Suprapubic skin (tissue), 4 donors: ENCODE measurements around the gene GOLGA6A. TPM values are rescaled to one million over a fixed set of nuclear protein-coding genes. Genes with fewer than 3 reads are reported as not detected.
A peak's percentile ranks its signal among the peaks of the same experiment; 100 is the strongest.
"Not testable (repeated sequence)": the region's sequence is repeated elsewhere in the genome, so short reads cannot be mapped to it uniquely, and the experiment has no call there.

Experiments
- DNase-seq, 2 donors: peaks; one replicate each; pipeline ENCODE4 v3.0.0-alpha.2; 2019; ENCODE audit warnings: low spot score in 2 of 2
- H3K27ac ChIP-seq: fragments of 200-600 bp; sonication (generic); one replicate; pipeline ENCODE4 v1.5.1; 2019
- H3K27me3 ChIP-seq: fragments of 200-600 bp; sonication (generic); one replicate; pipeline ENCODE4 v1.5.1; 2019
- H3K36me3 ChIP-seq: fragments of 200-600 bp; sonication (generic); one replicate; pipeline ENCODE4 v1.5.1; 2019
- H3K4me1 ChIP-seq: fragments of 200-600 bp; sonication (generic); one replicate; pipeline ENCODE4 v1.5.1; 2019
- H3K4me3 ChIP-seq: fragments of 200-600 bp; sonication (generic); one replicate; pipeline ENCODE4 v1.5.1; 2019; ENCODE audit warnings: mild to moderate bottlenecking
- H3K9me3 ChIP-seq: fragments of 200-600 bp; sonication (generic); one replicate; pipeline ENCODE4 v1.5.1; 2019
- CTCF ChIP-seq, 2 donors: fragments of 200-600 bp in 1 of 2; fragments of 450-650 bp in 1 of 2; sonication (generic) in 1 of 2; IDR thresholded peaks; one replicate each; pipeline ENCODE4 v1.5.1; 2016 to 2019; ENCODE audit warnings: antibody characterized with exemption in 2 of 2, mild to moderate bottlenecking in 1 of 2, moderate library complexity in 1 of 2
- EP300 ChIP-seq: sonication (generic); formaldehyde crosslinking; IDR thresholded peaks from one replicate; pipeline ENCODE4 v1.6.1; 2017; ENCODE audit warnings: antibody characterized with exemption
- POLR2A ChIP-seq, 2 donors: fragments of 450-650 bp; IDR thresholded peaks; one replicate each; pipeline ENCODE4 v1.6.1; 2017; ENCODE audit warnings: antibody characterized with exemption in 2 of 2, mild to moderate bottlenecking in 2 of 2, moderate library complexity in 2 of 2
- POLR2AphosphoS5 ChIP-seq, 3 donors: sonication (generic); formaldehyde crosslinking; IDR thresholded peaks; one replicate each; pipeline ENCODE4 v1.6.1; 2017; ENCODE audit warnings: antibody characterized with exemption in 3 of 3
- WGBS: methylation state at CpG from one replicate; pipeline ENCODE4 v1.1.5; 2018; 5-methylcytosine and 5-hydroxymethylcytosine counted together
- total RNA-seq, 4 donors: library from RNA; depleted of rRNA; stranded (reverse); fragments of >200 nt; gene quantifications; one replicate each; pipeline ENCODE4 v1.1.0, GENCODE V29; 2016

GOLGA6A gene
- total RNA-seq, 4 donors from 2014 or later: 0.21 to 3.9 (median 1.7) TPM

GRCh38 chr15:74053941-74054529 is 28.3 kb downstream of the GOLGA6A start:
- Histone ChIP-seq H3K4me3 (no peak overlapping the region), H3K4me1 (peaks cover 49% of the 10 kb centered on the region), H3K27me3 (no peaks in the 10 kb centered on the region), H3K27ac (no peak overlapping the region), H3K36me3 (no peaks in the 10 kb centered on the region), H3K9me3 (no peaks in the 10 kb centered on the region)
- DNase-seq: peak; percentile 87 to 88
- TF ChIP-seq CTCF (IDR thresholded peaks at IDR 0.05): peak in 1 of 2 donors; percentile 88
- TF ChIP-seq EP300: no peak
- WGBS: 9% methylated on average over 13 of the region's 17 CpGs

GRCh38 chr15:74053517-74053916 is 28.8 kb downstream of the GOLGA6A start:
- WGBS: 60% methylated on average over 15 of the region's 15 CpGs

GRCh38 chr15:74052271-74053260 is 29.8 kb downstream of the GOLGA6A start:
- H3K9me3 ChIP-seq, H3K36me3 ChIP-seq, H3K27me3 ChIP-seq, H3K4me3 ChIP-seq: not testable (repeated sequence)
- Histone ChIP-seq H3K27ac (peak overlapping the region; percentile 83), H3K4me1 (peaks cover 61% of the 10 kb centered on the region)
- DNase-seq: peak in 1 of 2 donors; percentile 60
- WGBS: 94% methylated on average over 10 of the region's 42 CpGs

More at GRCh38 chr15:74053517-74053916, 28.8 kb downstream of the GOLGA6A start:
- TF ChIP-seq EP300 (no peak), POLR2A (IDR thresholded peaks at IDR 0.05) (no peak), POLR2AphosphoS5 (IDR thresholded peaks at IDR 0.05) (no peak), CTCF (IDR thresholded peaks at IDR 0.05) (no peak)
- DNase-seq: peak in 1 of 2 donors; percentile 49
- no peaks in the 10 kb centered on the region for H3K27me3 ChIP-seq
- H3K36me3 ChIP-seq: no peaks in the 10 kb centered on the region
- H3K9me3 ChIP-seq: no peaks in the 10 kb centered on the region
- no peak overlapping the region for H3K27ac ChIP-seq
- peaks cover 52% of the 10 kb centered on the region for H3K4me1 ChIP-seq
- H3K4me3 ChIP-seq: no peak overlapping the region

- WGBS: 62% methylated on average over 8 of the region's 8 CpGs
- no peaks in the 10 kb centered on the region for H3K36me3 ChIP-seq
Observed at GRCh38 chr15:74050556-74051234, 31.7 kb downstream of the GOLGA6A start.

GRCh38 chr15:74050127-74050526 is 32.2 kb downstream of the GOLGA6A start:
- Histone ChIP-seq H3K36me3 (peaks cover under 1% of the 10 kb centered on the region), H3K4me3 (no peak overlapping the region), H3K9me3 (no peaks in the 10 kb centered on the region), H3K27ac (peak overlapping the region; percentile 83), H3K27me3 (no peaks in the 10 kb centered on the region), H3K4me1 (peaks cover 69% of the 10 kb centered on the region)
- TF ChIP-seq POLR2AphosphoS5 (IDR thresholded peaks at IDR 0.05): no peak
- no peak for TF ChIP-seq EP300
- TF ChIP-seq CTCF (IDR thresholded peaks at IDR 0.05): no peak
- no peak for TF ChIP-seq POLR2A (IDR thresholded peaks at IDR 0.05)
- WGBS: 68% methylated on average over 5 of the region's 5 CpGs
- peak in 1 of 2 donors; percentile 53 for DNase-seq

More at GRCh38 chr15:74050556-74051234, 31.7 kb downstream of the GOLGA6A start:
- peak in 1 of 2 donors; percentile 56 for DNase-seq
- no peak for TF ChIP-seq POLR2A (IDR thresholded peaks at IDR 0.05)
- TF ChIP-seq EP300: no peak
- no peak for TF ChIP-seq POLR2AphosphoS5 (IDR thresholded peaks at IDR 0.05)
- TF ChIP-seq CTCF (IDR thresholded peaks at IDR 0.05): no peak
- peaks cover 69% of the 10 kb centered on the region for H3K4me1 ChIP-seq
- H3K27ac ChIP-seq: peak overlapping the region; percentile 83
- H3K4me3 ChIP-seq: no peak overlapping the region
- H3K9me3 ChIP-seq: no peaks in the 10 kb centered on the region
- no peaks in the 10 kb centered on the region for H3K27me3 ChIP-seq
